Fibroblast of the conjunctiva (primary cell): ENCODE results near the gene DUSP16.
"Not testable (repeated sequence)": the region's sequence is repeated elsewhere in the genome, so short reads cannot be mapped to it uniquely, and the experiment has no call there.

Source experiments
- DNase-seq: peaks from one replicate; pipeline ENCODE4 v3.0.0-alpha.2; 2010; ENCODE audit warnings: low read depth

DUSP16 gene

DNA sequence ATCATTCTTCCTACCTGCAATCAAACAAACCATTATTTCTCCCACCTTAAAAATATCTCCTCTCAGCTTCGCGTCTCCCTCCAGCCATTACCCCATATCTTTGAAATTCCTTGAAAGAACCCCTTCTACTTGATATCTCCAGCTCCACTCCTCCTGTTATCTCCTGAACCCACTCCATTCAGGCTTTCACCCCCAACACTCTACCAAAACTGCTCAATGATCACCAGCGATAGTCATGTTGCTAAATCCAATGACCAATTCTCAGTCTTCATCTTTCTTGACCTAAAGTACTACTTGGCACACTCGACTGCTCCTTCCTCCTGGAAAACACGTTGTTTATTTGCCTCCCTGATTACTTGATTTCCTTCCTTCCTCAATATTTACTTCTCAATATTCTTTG, 70.1 kb downstream of the DUSP16 start:
- no peak for DNase-seq

DNA sequence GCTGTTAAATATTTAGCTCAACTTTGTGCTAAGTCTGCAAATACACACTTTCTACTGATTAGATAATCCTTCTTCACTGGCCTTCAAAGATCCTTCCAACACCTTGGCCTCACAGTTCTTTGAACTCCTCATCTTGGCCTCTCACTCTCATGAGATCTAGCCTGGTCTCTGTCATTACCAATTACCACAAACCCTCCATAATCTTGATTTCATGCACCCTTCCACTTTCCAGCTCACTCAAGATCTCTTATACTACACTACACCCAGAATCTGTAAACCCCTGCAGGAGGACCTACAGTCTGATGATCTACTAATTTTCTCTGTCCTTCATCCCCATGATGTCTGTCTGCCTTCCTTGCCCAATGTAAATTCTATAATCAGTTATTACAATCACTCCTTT, 71.1 kb downstream of the DUSP16 start:
- no peak for DNase-seq

DNA sequence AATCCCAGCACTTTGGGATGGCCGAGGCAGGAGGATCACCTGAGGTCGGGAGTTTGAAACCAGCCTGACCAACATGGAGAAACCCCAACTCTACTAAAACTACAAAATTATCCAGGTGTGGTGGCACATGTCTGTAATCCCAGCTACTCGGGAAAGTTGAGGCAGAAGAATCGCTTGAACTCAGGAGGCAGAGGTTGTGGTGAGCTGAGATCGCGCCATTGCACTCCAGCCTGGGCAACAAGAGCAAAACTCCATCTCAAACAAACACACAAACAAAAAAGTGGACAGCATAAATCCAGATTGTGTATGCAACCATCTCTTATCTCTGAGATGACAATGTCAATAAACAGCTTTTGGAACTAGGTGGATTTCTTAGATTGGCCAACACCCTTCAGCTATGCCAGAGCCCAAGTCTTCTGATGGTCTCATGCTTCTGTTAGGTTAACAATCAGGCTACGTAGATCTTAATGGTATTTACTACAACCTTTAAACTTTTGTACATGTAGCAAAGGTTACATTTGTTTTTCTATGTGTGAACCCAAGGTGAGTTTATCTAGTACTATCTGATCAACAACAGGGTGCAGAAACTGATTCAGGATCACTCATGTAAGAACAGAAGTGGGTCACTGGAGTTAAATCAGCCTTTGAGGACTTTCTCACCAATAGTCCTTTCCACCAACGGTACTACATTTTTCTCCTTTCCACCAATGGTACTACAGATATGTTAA, 73.7 kb downstream of the DUSP16 start:
- no peak for DNase-seq

DNA sequence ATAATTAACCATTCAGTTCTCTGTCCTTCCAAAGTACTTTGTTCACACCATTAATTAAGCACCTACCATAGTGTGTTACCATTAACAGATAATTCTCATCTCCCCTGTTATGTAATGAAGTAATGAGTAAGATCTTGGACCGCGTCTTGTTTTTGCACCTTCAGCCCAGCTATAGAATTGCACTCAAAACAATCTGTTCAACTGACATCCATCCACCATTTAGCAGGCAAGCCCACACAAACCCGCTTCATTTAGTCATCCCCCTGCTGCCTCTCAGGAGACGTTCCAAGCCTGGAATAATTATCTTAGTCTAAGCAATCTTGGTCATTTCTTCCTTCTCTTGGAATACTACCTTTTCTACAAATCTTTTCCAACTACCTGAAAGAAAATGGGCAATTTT, 74.4 kb downstream of the DUSP16 start:
- no peak for DNase-seq

DNA sequence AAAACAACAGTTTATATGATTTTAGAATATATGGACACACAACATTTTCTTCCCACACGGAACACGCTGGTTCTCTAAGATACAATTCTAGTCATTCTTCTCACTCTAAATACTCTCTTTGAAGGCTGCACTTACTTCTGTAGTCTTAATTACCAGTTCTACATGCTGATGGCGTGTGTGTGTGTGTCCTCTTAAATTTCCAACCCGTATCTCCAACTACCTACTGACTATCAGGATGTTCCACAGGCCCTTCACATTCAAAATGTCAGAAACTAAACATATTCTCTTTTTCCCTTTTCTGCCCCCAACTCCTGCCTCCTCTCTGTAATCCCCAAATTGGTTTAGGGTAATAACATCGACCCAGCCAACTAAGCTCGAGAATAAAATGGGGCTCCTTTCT, 75.2 kb downstream of the DUSP16 start:
- no peak for DNase-seq

DNA sequence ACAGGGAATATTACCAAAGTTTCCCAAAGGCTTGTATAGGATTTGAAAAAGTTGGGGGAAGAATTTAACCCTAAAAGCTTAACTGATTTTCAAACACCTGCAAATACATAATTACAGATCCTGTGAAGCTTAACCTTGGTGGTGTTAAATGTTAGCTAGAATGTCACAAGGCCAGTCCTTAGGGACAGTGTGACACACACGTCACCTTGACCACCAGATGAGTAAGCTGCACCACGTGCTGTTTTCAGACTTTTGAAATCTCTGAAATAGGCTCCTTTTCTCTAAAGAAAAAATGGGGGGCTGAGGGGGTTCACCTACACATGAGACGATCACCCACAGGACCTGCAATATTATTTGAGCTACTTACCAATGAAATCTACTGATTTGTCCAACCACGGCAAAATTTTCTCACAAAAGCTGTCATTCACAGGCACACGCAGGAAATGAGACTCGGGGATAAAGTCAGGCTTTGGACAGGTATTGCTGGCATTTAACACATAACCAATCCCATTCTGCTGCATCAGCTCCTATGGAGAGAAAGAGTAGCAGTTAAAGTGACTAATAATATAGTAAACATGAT, 75.9 kb downstream of the DUSP16 start:
- DNase-seq: no peak

DNA sequence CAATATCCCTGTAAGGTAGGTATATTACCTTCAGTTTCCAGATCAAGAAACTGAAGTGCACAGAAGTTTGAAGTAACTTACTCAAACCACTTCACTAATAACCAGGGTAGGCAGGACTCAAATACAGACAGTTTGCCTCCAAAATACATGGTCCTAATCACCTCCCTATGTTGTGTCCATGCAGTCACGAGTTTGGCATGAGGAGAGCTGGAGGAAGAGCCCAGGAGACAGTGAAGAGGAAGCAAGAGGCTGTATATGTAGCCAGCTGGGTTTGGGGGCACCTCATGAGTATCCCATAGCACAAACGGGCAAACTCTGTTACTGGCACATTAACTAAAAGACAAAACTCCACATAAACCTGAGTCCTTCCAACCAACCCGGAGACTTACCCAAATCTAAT, 79.2 kb downstream of the DUSP16 start:
- DNase-seq: no peak

DNA sequence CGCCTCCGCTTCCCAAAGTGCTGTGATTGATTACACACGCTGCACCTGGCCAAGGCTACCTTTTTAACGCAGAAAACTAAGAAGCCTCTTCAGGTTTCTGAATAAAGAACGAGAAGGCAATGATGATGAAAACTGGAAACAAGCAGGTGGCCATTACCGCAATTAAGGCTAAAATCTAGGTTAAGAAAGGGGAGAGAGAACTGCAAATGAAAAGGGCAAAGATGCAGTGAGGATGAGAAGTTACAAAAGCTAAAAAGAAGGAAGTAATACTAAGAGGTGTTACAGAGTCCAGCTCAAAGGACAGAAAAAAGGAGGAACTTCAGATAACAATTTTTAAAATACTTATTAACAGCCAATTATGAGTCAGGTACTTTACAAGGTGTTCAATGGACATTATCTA, 79.7 kb downstream of the DUSP16 start:
- DNase-seq: no peak

DNA sequence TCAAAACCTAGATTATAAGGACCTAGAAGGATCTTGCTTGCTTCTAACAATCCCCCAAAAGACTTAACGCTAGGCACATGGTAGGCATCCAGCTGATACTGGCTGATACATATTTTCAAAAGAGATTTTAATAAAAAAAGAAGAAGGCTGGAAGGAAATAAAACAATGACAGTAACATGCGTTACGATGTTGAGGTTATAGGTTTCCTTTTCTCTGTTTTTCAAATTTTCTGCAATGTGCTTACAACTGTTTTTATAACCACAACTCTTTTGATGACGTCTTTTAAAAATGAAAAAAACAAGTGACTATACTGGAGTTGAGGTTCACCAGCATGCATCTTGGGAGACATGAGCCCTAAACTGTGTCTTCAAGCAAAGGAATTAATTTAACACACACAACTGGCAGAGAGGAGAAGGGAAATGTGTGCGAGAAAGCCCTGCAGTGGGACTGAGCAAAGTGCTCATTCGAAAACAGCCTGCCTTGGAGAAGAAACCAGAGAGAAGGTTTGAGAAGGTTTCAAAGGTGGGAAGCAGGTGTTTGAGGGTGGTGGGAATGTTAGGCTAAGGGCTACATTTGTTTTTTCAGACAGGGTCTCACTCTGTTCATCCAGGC, 80.4 kb downstream of the DUSP16 start:
- no peak for DNase-seq

DNA sequence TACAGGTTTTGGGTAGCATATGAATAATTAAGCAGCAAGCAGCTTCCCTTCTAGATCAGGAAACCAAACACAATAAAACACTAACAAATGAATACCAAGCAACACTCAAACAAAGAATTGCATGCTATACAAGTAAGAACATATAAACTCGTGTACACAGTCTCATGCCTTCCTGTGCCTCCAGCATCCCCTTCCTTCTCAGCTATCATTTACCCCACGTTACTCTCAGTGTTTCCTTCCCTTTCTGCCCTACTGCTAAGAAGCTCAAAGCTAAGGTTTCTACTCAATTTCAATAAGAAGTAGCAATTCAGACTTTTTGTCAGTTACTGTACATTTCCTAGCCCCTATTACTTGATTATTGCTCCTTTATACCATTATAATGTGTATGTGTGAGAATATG, 81.0 kb downstream of the DUSP16 start:
- no peak for DNase-seq

DNA sequence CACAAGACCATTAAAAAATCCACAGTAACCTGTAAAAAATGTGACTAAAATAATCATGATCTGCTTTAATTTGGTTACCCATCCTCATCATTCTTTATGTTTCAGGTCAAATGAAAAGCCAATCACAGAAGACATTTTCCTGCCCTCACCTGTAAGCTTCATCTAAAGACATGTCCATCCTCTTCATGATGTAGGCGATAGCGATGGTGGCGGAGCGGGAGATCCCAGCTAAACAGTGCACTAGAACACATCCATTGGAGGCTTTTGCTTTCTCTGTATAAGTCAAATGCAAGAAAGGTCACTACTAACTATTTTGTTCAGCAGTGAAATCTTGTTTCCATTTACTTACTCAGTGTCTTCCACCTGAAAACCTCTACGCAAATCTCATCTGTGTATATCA, 82.6 kb downstream of the DUSP16 start:
- no peak for DNase-seq

DNA sequence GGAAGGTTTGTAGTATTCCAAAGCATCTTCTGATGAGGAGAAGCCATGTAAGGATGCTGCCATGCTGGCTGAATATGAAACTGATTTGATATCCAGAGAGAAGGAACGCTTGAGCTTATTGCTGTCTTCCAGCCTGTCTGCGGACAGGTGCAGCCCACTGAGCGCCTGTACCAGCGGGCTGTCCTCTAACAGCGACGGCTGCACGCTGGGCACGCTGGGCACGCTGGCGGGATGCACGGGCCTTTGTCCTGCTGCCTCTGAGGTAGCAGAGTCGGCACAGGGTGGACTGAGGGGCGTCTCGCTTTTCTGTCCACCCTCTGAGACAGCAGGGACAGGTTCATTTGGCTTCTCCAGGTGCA, 85.2 kb downstream of the DUSP16 start:
- no peak for DNase-seq

DNA sequence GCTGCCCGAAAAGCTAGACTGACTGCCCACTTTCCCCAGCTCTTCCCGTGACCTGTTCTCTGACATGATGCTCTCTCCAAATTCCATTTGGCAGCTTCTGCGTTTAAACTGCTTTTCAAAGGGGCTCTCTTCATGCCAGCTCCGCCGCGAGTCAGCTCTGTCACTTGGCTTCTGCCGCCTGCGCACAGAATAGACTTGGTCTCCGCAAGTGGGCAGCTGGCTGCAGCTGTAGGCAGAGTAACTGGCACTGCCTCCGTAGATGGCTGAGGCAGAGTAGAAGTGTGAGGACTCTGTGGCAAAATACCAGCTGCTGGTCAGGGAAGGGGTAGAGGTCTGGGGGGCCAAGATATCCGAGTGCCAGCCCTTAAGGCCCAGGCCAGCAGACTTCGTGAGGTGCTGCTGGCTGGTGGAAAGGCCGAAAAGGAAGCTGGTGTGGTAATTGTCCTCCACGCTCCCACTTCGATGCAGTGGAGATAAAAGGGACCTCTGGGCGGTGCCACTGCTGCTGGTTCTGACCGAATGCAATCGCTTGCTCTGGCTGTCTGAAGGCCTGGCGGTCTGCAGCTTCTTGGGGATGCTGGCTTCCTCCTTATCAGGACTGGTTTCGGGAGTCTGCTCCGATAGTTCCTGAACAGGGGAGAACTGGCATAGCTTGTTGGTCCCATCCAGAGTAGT, 85.7 kb downstream of the DUSP16 start:
- no peak for DNase-seq

DNA sequence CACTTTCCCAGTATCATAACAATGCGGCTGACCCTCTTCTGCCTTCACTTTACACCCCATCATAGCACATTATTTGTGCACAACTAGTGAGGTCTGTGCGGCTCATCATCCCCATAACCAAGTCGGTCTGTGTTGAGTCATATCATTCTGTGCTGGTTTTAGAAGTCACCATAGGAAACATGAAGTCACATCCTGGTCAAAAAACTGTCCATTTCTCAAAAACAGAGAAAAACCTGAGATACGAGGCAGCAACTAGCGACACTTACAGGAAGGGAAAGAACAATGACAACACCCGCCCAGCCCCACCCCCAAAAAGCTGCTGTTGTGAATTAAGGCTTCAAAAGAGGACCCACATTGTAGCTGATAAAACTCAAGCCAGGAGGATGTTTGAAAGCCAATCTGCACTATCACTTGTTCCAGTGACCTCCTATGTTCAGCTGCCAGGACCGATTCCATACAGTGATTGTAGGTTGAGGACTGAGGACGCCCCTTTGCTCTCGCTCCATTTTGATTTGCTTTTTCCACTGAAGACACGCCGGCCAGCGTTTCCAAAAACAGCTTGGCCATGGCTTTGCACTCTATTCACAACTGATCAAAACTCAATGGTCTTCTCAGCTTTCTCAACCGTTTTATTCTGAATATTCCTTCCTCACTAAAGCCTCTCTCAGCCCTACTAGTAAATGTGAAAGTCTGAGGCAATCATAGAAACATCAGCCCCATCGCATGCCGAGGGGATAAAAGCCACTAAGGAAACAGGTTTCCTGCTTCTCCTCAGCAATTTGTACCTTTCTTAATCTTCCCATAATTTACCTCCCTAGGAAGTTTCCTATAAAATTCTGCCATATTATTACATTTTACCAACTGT, 87.5 kb downstream of the DUSP16 start:
- DNase-seq: no peak

DNA sequence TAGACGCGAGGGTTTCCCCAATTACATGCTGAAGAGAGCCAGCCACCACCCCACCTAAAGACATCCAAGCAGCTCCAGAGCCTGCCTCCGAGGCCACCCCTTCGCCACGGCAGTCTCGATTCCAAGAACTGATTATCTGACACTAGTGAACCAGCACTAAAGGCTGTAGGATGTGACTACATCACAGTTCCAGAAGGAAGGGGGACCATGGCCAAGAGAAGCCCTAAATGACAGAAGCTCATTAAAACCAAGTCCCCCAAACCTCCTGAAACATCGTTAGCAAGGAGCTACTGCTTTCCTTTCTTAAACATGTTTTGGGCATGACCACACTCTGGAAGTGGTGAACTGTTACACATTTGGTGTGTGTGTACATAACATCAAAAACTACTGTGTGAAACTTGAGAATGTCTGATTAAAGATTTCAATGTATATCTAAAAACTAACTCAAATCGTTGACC, 88.2 kb downstream of the DUSP16 start:
- DNase-seq: no peak

DNA sequence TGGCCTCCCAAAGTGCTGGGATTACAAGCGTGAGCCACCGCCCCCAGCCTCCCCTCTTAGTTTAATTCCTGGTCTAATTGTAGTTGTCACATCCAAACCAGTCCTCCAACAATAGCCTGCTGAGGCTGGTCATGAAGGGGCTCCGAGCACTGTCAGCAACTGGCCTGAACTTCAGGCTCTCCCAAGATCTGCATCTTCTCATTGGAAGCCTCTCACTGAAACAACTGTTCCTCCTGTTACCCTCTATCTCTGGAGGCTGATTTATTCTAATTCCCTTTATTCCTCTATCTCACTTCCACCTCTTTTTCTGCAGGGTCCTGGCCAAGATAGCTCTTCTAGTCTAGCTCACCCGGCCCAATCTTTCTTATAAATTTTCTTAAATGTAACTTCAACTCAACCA, 89.4 kb downstream of the DUSP16 start:
- no peak for DNase-seq

DNA sequence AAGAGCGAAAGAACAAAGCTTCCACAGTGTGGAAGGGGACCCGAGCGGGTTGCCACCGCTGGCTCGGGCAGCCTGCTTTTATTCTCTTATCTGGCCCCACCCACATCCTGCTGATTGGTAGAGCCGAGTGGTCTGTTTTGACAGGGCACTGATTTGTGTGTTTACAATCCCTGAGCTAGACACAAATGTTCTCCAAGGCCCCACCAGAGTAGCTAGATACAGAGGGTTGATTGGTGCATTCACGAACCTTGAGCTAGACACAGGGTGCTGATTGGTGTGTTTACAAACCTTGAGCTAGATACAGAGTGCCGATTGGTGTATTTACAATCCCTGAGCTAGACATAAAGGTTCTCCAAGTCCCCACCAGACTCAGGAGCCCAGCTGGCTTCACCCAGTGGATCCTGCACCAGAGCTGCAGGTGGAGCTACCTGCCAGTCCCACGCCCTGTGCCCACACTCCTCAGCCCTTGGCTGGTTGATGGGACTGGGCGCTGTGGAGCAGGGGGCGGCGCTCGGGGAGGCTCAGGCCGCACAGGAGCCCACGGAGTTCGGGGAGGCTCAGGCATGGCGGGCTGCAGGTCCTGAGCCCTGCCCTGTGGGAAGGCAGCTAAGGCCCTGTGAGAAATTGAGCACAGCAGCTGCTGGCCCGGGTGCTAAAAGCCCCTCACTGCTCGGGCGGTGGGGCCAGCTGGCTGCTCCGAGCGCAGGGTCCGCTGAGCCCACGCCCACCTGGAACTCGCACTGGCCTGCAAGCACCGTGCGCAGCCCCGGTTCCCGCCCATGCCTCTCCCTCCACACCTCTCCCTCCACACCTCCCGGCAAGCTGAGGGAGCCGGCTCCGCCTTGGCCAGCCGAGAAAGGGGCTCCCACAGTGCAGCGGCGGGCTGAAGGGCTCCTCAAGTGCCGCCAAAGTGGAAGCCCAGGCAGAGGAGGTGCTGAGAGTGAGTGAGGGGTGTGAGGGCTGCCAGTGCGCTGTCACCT, 90.4 kb downstream of the DUSP16 start:
- DNase-seq: not testable (repeated sequence)

DNA sequence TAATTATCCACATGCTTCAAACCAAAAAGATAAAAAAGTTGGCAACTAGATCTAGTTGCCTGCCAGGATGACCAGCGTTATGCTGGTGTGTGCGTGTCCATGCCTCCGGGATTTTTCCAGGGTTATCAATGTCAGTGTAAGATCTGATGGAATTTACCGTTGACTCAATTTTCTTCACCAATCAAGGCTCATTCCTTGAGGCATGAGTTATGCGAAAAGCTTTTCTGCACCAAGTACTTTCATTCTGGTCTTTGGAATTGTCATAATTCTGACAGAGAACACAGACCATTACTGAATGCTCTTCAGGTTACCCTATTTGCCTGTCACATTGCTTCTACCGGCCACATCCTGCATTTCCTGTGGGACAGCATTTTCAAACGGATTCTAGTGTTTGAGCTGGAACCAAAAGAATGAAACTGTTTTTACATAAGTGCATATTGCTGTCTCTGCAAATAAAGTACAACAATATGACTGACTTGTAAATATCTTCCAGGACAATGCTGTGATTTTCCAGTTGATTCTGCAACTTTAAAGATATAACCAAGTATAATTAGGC, 91.8 kb downstream of the DUSP16 start:
- no peak for DNase-seq

DNA sequence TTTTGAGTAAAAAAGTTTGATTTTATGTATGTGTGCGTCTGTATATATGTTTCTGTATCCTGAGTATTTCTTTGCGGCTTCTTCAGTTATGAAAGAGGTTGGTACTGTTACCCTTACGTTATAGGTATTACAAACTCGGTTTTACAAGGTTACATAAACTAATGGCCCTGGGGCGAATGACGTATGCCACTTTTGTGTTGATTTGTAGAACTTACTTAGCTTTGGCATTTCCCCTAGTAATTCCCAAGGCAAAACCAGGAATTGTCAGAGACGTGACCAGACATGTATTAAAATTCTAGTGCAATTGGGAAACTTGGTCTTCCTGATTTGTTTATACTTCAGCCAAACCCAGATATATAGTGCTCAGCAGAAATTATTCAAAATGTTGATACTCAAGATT, 93.3 kb downstream of the DUSP16 start:
- DNase-seq: no peak

DNA sequence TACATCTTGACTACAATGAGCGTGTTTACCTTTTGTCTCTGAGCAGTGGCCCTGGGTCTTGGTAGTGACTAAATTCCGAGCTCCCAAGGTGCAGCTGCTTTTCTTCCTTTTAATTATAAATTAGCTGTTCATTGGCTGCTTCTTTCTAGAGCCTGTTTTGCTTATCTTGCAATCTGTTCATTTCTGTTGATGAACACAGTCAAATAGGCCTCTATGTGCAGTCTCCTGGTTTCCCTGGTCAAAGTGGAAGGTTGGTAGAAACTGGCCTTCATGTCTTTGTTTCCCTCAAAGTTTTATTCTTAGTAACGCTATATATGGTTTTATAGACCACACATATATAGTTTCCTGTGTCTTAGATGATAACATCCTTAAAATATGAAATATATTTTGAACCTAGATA, 94.1 kb downstream of the DUSP16 start:
- no peak for DNase-seq
